HG03354 (cell line): ENCODE results near the gene GALK1.
"Not testable (repeated sequence)": the region's sequence is repeated elsewhere in the genome, so short reads cannot be mapped to it uniquely, and the experiment has no call there.

ENCODE experiments used
- ATAC-seq: cut with Tn5 transposase; IDR thresholded peaks from one replicate; pipeline ENCODE4 v1.9.1; 2021; ENCODE audit warnings: mild to moderate bottlenecking; ENCODE audit not compliant: unreplicated experiment, poor library complexity, severe bottlenecking

The GALK1 gene

GRCh38 chr17:75764711-75765421 lies at the start of gene GALK1:
TSS of gene GALK1 (minus strand) at chr17:75765192. CDS start at chr17:75765136, 56 bp downstream.
- ATAC-seq: peak; percentile 74

GRCh38 chr17:75814021-75814395 lies 49.0 kb upstream of the GALK1 start:
- ATAC-seq: no peak

- ATAC-seq: no peak
Observed at GRCh38 chr17:75813081-75814020, 48.4 kb upstream of the GALK1 start.

- no peak for ATAC-seq
Observed at GRCh38 chr17:75812096-75813013, 47.4 kb upstream of the GALK1 start.

GRCh38 chr17:75811174-75811573 lies 46.2 kb upstream of the GALK1 start:
- no peak for ATAC-seq

GRCh38 chr17:75810756-75811155 lies 45.8 kb upstream of the GALK1 start:
- not testable (repeated sequence) for ATAC-seq

GRCh38 chr17:75810216-75810615 lies 45.2 kb upstream of the GALK1 start:
- no peak for ATAC-seq

- no peak for ATAC-seq
Observed at GRCh38 chr17:75809631-75810111, 44.7 kb upstream of the GALK1 start.

GRCh38 chr17:75808905-75809621 lies 44.1 kb upstream of the GALK1 start:
- ATAC-seq: no peak

GRCh38 chr17:75808549-75808904 lies 43.5 kb upstream of the GALK1 start:
- no peak for ATAC-seq

- no peak for ATAC-seq
Observed at GRCh38 chr17:75807861-75808260, 42.9 kb upstream of the GALK1 start.

- no peak for ATAC-seq
Observed at GRCh38 chr17:75806822-75807500, 42.0 kb upstream of the GALK1 start.

GRCh38 chr17:75803883-75804282 lies 38.9 kb upstream of the GALK1 start:
- no peak for ATAC-seq

GRCh38 chr17:75799402-75799801 lies 34.4 kb upstream of the GALK1 start:
- no peak for ATAC-seq

- ATAC-seq: no peak
Observed at GRCh38 chr17:75795820-75796607, 31.0 kb upstream of the GALK1 start.

- ATAC-seq: no peak
Observed at GRCh38 chr17:75793460-75793859, 28.5 kb upstream of the GALK1 start.

GRCh38 chr17:75791254-75791653 lies 26.3 kb upstream of the GALK1 start:
- ATAC-seq: no peak
